AG09309 (cell line): ENCODE measurements around the gene RAB17.

Experiments
- DNase-seq: peaks from one replicate; pipeline ENCODE4 v3.0.0-alpha.2; 2010; ENCODE audit warnings: low read depth
- H3K4me3 ChIP-seq: 2 replicates; pipeline ENCODE4 v1.5.1; 2011; ENCODE audit warnings: mild to moderate bottlenecking, low read depth, low read length, moderate library complexity; ENCODE audit not compliant: control insufficient read depth
- TF ChIP-seq, protein P1 (sequence below): IDR thresholded peaks from 2 replicates; pipeline ENCODE4 v1.5.1; 2011; ENCODE audit warnings: mild to moderate bottlenecking, low read depth, low read length, inconsistent platforms; ENCODE audit not compliant: insufficient read depth, control insufficient read depth; ENCODE audit errors: missing control alignments

The RAB17 gene

DNA sequence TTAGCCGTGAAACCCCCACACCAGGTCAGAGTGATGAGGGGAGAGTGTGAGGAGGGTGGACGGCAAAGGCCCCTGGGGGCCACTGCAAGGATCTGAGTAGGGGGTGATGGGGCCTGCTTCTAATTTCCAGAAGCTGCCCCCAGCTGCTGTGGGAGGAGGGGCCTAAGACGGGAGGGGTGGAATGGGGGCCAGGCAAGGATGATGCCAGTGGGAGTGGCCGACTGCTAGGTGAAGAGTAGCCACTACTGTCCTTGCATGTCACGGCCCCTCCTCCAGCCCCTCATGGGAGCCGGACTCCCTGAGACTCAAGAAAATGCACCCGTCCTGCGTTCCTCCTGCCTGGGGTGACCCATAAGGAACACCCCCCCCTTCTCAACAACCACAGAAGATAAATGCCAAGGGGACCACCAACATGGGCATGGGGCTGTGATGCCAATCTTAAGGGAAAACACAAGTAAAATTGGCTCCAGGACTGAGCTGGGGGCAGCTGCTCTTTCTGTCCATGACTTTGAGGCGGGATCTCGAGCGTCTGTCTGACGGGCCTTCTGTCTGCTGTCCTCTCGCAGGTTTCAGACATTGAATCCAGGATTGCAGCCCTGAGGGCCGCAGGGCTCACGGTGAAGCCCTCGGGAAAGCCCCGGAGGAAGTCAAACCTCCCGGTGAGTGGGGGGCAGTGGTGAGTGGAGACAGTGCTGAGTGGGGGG, 48.4 kb downstream of the RAB17 start:
- TF ChIP-seq, protein P1, sequence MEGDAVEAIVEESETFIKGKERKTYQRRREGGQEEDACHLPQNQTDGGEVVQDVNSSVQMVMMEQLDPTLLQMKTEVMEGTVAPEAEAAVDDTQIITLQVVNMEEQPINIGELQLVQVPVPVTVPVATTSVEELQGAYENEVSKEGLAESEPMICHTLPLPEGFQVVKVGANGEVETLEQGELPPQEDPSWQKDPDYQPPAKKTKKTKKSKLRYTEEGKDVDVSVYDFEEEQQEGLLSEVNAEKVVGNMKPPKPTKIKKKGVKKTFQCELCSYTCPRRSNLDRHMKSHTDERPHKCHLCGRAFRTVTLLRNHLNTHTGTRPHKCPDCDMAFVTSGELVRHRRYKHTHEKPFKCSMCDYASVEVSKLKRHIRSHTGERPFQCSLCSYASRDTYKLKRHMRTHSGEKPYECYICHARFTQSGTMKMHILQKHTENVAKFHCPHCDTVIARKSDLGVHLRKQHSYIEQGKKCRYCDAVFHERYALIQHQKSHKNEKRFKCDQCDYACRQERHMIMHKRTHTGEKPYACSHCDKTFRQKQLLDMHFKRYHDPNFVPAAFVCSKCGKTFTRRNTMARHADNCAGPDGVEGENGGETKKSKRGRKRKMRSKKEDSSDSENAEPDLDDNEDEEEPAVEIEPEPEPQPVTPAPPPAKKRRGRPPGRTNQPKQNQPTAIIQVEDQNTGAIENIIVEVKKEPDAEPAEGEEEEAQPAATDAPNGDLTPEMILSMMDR: no peak
- DNase-seq: no peak
- H3K4me3 ChIP-seq: no peak overlapping the region

DNA sequence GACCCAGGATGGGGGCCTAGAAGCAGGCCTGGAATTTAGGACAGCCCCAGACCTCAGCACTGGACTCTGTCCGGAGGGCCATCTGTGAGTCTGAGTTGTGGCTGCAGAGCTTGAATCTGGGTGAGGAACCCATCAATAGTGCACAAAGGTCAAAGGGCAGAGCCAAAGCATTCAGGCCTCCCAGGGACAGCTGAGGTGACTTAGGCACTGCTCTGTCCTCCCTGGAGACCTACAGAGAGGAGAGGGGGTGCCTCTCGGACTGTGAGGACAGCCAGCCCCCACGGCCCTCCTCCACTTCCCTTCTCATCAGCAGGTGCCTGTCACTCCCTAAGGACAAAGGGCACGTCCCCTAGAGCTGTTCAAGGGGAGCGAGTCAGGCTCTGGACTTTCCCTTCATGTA, 49.3 kb downstream of the RAB17 start:
- TF ChIP-seq, protein P1: no peak
- DNase-seq: no peak
- H3K4me3 ChIP-seq: no peak overlapping the region

DNA sequence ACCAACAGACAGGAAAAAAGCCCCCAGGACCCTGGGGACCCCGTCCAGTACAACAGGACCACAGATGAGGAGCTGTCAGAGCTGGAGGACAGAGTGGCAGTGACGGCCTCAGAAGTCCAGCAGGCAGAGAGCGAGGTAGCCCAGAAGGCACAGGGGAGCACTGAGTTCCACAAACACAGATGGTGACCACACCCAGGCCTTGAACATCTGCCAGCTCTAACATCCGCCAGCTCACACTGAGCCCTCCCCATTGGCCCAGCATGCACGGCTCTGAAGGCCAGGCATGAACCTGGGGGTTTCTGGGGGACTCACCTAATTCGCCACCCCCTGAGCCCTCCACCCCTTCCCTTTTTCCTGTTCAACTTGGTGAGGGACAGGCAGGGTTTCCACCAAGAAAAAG, 49.7 kb downstream of the RAB17 start:
- DNase-seq: no peak
- H3K4me3 ChIP-seq: no peak overlapping the region
- TF ChIP-seq, protein P1: no peak

DNA sequence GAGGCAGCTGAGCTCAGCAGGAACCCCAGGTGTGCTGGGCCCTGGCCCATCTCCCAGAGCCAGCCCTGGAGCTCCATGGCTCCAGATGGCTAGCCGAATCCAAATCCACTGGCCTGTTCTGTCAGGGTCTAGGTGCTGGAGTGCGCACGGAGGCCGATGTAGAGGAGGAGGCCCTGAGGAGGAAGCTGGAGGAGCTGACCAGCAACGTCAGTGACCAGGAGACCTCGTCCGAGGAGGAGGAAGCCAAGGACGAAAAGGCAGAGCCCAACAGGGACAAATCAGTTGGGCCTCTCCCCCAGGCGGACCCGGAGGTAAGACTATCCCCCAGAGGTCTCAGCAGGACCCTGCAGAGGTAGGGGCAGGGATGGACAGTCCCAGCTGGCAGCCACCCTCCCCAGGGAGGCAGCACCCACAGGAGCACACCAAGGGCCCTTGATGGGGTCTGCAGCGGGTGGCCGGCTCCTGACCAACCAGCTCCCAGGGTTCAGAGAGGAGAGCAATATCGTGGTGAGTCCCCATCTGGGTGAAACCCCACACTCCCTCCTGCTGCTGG, 50.2 kb downstream of the RAB17 start:
- no peak for DNase-seq
- TF ChIP-seq, protein P1: no peak
- H3K4me3 ChIP-seq: no peak overlapping the region

DNA sequence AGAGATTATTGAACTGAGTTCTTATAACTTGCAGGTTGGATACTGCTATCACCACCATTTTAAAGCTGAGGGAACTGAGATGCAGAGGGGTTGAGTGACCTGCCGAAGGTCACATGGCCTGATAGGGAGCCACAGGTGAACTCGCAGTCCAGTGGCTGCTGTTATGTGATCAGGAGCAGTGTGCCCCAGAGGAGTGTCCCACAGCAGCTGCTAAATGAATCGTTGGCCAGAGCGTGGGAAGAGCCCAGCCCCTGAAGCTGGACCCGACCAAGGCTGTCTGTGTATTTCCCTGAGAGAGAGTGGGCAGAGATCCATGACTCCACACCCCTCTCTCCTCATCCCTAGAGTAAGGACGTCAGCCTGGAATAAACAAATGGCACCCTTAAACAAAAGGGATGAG, 50.9 kb downstream of the RAB17 start:
- DNase-seq: no peak
- TF ChIP-seq, protein P1: no peak
- no peak overlapping the region for H3K4me3 ChIP-seq

DNA sequence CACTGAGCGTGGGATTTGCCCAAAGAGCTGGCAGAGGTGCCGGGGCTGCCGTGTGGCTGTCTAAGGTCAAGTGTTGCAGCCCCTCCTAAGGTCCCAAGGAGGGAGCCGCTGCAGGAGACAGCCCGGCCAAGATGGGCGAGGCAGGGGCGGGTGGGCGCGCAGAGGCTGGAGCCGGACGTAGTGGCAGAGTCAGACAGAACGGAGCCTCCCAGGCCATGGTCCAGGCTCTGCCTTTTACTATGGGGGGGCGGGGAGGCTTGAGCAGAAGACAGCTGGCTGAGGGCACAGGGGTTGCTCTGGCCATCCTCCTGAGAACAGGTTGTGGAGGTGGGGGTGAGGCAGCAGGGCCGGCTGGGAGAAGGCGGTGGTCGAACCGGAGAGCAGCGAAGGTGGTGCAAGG, 51.6 kb downstream of the RAB17 start:
- no peak for DNase-seq
- no peak overlapping the region for H3K4me3 ChIP-seq
- TF ChIP-seq, protein P1: no peak
